HG02588 (cell line): ENCODE measurements around the gene RO60.
"Not testable (repeated sequence)": the region's sequence is repeated elsewhere in the genome, so short reads cannot be mapped to it uniquely, and the experiment has no call there.

Experiments
- ATAC-seq: cut with Tn5 transposase; IDR thresholded peaks from one replicate; pipeline ENCODE4 v1.9.1; 2021; ENCODE audit warnings: mild to moderate bottlenecking, moderate library complexity; ENCODE audit not compliant: unreplicated experiment

RO60 gene

GRCh38 chr1:193059282-193060114, at the start of gene RO60, which contains the start of gene UCHL5:
Gene RO60 (plus strand): TSS chr1:193059612. CDS start chr1:193069055, 9,443 bp downstream.
Gene UCHL5 (minus strand): TSS chr1:193059360. CDS start chr1:193059260, 100 bp downstream.
- ATAC-seq: peak; percentile 92

DNA sequence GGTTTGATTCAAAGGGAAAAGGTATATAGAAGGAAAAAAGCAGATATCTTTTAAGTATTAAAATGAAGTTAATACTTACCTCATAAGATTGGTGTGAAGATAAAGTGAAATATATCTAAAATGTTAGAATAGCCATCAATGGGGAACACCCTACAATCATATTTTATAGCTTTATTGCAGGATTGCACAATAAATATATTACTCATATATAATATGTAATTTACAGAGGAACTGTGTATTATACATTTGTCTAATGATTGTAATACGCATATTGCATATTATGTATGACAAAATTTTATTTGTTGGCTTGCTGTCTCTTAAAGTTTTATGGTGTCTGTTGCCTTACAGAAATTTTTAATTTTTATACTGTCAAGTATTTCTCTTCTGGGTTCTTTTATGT, 48.0 kb upstream of the RO60 start:
- ATAC-seq: no peak

DNA sequence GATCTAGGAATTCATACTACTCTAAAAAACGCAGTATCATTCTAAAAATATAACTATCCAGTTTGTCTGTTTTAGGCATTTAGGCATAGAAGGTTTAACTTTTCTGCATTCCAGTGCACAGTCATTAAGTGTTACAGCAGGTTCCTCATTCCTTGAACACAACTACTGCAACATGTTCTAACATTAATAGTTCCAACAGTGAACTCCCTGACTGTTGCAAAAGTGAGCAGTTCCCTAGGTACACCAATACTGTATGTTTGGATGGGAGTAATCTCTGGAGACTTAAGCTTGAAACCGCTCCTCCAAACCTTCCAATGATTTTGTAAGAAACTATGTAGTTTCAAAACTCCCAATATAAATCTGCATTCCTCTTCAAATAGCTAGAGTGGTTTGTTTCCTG, 46.4 kb upstream of the RO60 start:
- ATAC-seq: no peak

DNA sequence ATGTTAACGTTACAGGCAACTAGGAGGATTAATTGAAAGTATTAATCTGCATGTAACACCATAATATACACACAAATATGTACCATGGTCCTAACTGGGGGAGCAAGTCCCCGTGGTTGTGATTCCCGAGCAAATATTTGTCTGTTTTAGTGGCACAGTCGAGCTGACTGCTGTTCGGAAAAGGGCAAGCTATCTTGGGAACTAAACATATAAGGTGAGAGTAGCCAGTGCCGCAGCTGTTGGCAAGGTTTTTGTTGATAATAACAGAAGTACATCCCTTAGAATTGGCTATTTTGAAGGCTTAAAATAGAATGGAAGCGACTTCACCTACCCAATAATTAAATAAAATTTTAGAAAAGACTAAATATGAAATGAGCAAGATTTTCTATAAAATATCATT, 45.7 kb upstream of the RO60 start:
- no peak for ATAC-seq

DNA sequence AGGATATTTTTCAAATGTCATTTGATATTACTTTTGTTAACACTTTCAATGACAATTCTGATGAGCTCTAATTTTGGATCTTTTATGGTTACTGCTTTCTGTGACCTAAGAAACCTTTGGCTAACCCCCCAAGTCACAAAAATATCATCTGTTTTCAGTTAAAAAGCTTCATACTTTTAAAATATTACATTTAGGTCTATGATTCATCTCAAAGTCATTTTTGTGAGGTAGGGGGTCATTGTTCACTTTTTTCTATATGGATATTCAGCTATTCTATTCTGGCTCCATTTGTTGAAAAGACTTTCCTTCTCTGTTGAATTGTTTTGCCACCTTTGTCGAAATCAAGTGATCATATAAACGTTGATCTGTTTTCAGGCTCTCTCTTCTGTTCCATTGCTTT, 45.0 kb upstream of the RO60 start:
- no peak for ATAC-seq

DNA sequence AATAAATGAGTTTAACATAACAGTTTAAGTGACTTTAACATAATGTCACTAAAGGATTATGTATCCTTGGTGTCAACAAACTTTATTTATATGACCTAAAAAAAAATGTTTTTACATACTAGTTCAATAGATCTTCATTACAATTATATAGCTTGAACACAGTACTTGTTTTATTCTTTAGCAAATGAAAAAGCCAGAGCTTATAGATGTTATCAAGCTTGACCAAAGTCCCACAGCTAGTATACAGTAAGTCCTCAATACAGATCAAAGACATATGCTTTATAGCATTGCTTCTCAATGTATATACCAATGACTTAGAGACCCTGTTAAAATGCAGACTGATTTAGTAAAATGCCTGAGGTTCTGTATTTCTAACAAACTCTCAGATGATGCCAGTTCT, 42.6 kb upstream of the RO60 start:
- ATAC-seq: no peak

GRCh38 chr1:193019442-193020026, 39.9 kb upstream of the RO60 start:
- peak; percentile 53 for ATAC-seq

DNA sequence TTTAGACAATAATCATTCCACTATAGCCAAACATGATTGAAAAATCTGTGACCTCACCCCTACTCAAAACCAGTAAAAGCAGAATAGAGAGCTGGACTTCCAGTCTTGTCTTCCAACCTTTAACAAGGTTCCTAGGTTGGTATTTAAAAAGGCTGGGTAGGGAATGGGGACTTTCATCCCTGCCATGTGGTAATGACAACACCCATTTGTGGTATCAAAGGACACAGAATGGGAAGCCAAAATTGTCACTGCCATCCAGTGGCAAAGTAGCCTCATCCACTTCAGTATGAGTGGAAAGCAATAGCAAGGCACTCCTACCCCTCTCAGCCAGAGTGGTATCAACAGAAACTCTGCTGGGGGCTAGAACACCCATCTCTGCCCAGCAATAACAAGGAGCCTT, 34.2 kb upstream of the RO60 start:
- no peak for ATAC-seq

DNA sequence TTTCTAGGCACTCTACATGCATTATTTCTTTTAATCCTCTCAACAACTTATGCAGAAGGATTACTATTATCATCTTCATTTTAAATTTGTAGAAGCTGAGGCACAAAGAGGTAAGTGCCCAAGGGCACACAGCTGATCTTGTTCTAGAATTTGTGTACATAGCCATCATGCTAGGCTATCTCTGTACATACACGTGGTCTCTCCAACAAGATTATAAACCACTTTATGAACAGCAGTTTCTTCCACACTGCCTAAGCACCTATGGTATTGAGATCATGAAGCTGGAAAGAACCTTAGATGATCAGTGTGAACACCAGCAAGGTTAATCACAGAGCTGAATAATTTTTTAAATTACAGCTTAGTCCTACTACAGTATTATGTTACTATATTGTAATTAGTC, 29.1 kb upstream of the RO60 start:
- ATAC-seq: no peak

DNA sequence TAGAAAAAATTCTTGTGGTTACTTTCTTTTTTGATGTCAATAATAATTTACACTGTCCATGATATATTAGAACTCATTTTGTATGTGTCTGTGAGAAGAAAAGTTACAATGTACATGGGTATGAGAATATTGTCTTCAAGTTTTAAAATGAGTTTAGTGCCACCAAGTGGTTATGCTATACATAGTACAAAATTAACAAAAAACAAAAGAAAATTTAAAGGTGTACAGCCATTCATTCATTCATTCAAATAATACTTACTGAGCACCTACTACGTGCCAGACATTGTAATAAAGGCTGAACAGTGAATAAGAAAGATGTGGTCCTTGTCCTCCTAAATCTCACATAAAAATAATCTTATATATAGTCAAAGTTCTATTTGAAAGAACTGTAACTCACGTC, 28.0 kb upstream of the RO60 start:
- no peak for ATAC-seq

DNA sequence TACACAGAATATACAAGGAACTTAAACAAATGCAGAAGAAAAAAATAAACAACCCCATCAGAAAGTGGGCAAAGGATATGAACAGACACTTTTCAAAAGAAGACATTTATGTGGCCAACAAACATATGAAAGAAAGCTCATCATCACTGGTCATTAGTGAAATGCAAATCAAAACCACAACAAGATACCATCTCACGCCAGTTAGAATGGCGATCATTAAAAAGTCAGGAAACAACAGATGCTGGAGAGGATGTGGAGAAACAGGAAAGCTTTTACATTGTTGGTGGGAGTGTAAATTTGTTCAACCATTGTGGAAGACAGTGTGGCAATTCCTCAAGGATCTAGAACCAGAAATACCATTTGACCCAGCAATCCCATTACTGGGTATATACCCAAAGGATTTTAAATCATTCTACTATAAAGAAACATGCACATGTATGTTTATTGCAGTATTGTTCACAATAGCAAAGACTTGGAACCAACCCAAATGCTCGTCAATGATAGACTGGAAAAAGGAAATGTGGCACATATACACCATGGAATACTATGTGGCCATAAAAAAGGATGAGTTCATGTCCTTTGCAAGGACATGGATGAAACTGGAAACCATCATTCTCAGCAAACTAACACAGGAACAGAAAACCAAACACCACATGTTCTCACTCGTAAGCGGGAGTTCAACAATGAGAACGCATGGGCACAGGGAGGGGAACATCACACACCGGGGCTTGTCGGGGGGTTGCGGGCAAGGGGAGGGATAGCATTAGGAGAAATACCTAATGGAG, 26.6 kb upstream of the RO60 start:
- not testable (repeated sequence) for ATAC-seq

- ATAC-seq: no peak
Measured at GRCh38 chr1:193033610-193034009, 25.8 kb upstream of the RO60 start.

- ATAC-seq: no peak
Measured at GRCh38 chr1:193036337-193037047, 22.9 kb upstream of the RO60 start.

DNA sequence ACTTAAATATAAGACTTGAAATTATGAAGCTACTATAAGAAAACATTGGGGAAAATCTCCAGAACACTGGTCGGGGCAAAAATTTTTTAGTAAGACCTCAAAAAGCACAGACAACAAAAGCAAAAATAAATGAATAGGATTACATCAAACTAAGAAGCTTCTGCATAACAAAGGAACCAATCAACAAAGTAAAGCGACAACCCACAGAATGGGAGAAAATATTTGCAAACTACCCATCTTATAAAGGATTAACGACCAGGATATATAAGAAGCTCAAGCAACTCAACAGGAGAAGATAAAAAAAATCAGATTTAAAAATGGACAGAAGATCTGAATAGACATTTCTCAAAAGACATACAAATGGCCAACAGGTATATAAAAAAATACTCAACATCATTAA, 19.4 kb upstream of the RO60 start:
- no peak for ATAC-seq

DNA sequence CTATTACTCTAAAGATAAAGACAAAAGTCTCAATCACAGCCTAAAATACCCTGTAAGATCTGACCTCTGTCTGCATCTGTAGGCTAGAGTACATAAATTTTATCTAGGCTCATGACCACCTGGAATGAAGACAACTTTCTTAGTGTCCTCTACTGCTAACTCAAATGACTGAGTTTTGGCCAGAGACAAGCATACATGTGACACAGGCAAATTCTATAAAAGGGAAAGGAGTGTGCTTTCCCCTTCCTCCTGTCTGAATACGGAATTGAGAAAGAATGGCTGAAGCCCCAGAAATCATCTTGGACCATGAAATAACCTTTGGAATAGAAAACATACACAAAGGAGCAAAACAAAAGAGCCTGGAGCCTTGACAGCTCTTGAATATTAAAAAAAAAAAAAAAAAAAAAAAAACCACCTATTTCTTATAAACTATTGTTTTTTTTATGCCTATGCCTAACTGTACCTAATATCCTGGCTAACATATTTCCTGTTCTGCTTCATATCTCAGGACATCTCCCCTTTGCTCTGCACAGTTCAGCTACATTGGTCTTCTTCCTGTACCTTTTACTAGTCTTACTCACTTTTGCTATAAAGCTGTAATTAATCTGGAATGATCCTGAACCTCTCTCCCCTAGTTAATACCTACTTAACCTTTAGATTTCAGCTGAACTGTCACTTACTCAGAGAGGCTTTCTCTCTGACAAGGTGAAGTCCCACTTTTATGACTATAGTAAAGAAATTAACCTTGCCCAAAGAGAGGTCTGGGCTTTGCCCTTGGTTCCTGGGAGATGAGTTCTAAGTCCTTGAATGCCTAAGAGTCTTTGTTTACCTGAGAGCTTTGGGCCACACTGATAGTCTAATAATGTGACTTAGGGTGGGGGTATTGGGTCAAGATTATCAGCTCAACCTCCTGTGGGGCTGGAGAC, 16.4 kb upstream of the RO60 start:
- no peak for ATAC-seq

- not testable (repeated sequence) for ATAC-seq
Measured at GRCh38 chr1:193048913-193049312, 10.5 kb upstream of the RO60 start.

GRCh38 chr1:193054169-193054675, 5.2 kb upstream of the RO60 start:
- ATAC-seq: no peak

GRCh38 chr1:193058529-193059281, 707 bp upstream of the RO60 start:
- peak; percentile 44 for ATAC-seq

DNA sequence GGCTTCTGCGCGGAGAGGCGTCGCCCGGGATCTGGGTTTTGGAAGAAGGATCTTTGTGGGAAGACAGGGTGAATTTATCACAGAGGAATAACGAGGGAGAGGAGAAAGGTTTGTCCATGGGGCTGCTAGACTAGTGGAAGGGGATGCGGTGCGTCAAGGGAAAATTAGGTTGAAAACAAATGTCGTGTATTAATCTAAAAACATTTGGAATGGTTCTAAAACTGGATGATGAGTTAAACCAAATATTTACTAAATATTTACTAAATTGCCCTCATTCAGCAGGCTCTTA, 647 bp downstream of the RO60 start:
- no peak for ATAC-seq
